Measurements from ENCODE around the gene CDC14A.

CDC14A gene

GRCh38 chr1:100443811-100444571 lies 91.7 kb downstream of the CDC14A start:
- no peak for DNase-seq

- DNase-seq, result no peak
These were observed 93.3 kb downstream of the CDC14A start for GRCh38 chr1:100445565-100445964.

GRCh38 chr1:100448366-100448765 lies 96.1 kb downstream of the CDC14A start:
- no peak for DNase-seq

- no peak for DNase-seq
These were observed 97.2 kb downstream of the CDC14A start for GRCh38 chr1:100449477-100449876.

- no peak for DNase-seq
These were observed 100.3 kb downstream of the CDC14A start for GRCh38 chr1:100452641-100453040.

GRCh38 chr1:100455478-100456072 lies 103.3 kb downstream of the CDC14A start:
- DNase-seq, result no peak

- no peak for DNase-seq
These were observed 104.6 kb downstream of the CDC14A start for GRCh38 chr1:100456880-100457279.

- no peak for DNase-seq
These were observed 105.4 kb downstream of the CDC14A start for GRCh38 chr1:100457683-100458082.

- DNase-seq, result peak in 1 of 58 donors; percentile 3
These were observed 106.5 kb downstream of the CDC14A start for GRCh38 chr1:100458661-100459357.

- peak in 53 of 58 donors; percentile 2 to 79 (median 45) for DNase-seq
These were observed 107.2 kb downstream of the CDC14A start for GRCh38 chr1:100459358-100460114.

GRCh38 chr1:100461222-100461621 lies 108.9 kb downstream of the CDC14A start:
- peak in 26 of 58 donors; percentile 1 to 61 (median 8) for DNase-seq

- no peak for DNase-seq
These were observed 110.2 kb downstream of the CDC14A start for GRCh38 chr1:100462326-100463025.

- peak in 50 of 58 donors; percentile 1 to 82 (median 34) for DNase-seq
These were observed 111.6 kb downstream of the CDC14A start for GRCh38 chr1:100463791-100464424.

GRCh38 chr1:100469578-100469977 lies 117.3 kb downstream of the CDC14A start:
- no peak for DNase-seq

GRCh38 chr1:100474834-100475233 lies 122.5 kb downstream of the CDC14A start:
- no peak for DNase-seq

GRCh38 chr1:100476735-100477290 lies 124.5 kb downstream of the CDC14A start:
- DNase-seq, result no peak

GRCh38 chr1:100478816-100479215 lies 126.5 kb downstream of the CDC14A start:
- DNase-seq, result no peak

GRCh38 chr1:100479620-100480338 lies 127.5 kb downstream of the CDC14A start:
- no peak for DNase-seq

GRCh38 chr1:100481303-100481702 lies 129.0 kb downstream of the CDC14A start:
- DNase-seq, result no peak
